ENCODE measurements around the gene KCNJ14.

DNA sequence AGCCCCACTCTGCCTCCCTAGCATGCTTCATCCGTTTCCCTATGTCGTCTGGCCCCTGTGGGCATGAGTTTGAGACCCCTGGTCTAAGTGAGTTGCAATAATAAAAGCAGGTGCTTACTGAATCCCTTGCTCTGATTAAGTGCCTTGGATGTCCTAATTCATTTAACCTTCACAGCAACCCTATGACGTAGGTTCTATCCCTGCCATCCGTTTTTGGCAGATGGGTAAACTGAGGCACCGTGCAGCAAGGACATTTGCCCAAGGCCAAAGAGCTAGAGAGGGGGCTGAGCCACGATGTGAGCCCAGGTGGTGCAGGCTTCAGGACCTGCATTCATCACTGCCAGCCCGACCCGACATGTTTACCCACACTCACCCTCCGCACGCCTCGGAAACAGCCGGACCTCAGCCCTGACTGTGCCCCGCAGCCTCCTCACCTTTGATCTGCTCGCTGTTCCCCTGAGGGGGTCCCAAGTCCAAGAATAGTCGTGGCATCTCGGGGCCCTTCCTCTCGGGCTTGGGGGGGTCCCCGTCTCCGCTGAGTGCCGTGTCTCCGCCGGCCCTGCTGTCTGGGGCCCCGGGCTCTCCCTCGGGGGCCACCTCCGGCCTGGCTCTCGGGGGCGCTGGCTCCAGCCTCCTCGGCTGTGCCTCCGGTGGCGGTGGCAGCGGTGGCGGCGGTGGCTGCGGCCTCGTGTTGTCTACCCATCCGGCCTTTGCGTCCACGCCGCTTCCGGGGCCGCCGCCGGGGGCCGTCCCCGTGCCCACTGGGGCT is 41.8 kb downstream of the KCNJ14 start:
- TF ChIP-seq POLR2A (IDR thresholded peaks at IDR 0.05; ENCODE audit: low read length): no peak
- no peak for TF ChIP-seq GATA1 (IDR thresholded peaks at IDR 0.05; ENCODE audit: low read depth, low read length)
